HG02763 (cell line): ENCODE data around the gene QTRT2.
A peak's percentile ranks its signal among the peaks of the same experiment; 100 is the strongest.

Experiments
- ATAC-seq: cut with Tn5 transposase; IDR thresholded peaks from one replicate; pipeline ENCODE4 v1.9.1; 2021; ENCODE audit warnings: mild to moderate bottlenecking, moderate library complexity; ENCODE audit not compliant: unreplicated experiment

Gene QTRT2

DNA sequence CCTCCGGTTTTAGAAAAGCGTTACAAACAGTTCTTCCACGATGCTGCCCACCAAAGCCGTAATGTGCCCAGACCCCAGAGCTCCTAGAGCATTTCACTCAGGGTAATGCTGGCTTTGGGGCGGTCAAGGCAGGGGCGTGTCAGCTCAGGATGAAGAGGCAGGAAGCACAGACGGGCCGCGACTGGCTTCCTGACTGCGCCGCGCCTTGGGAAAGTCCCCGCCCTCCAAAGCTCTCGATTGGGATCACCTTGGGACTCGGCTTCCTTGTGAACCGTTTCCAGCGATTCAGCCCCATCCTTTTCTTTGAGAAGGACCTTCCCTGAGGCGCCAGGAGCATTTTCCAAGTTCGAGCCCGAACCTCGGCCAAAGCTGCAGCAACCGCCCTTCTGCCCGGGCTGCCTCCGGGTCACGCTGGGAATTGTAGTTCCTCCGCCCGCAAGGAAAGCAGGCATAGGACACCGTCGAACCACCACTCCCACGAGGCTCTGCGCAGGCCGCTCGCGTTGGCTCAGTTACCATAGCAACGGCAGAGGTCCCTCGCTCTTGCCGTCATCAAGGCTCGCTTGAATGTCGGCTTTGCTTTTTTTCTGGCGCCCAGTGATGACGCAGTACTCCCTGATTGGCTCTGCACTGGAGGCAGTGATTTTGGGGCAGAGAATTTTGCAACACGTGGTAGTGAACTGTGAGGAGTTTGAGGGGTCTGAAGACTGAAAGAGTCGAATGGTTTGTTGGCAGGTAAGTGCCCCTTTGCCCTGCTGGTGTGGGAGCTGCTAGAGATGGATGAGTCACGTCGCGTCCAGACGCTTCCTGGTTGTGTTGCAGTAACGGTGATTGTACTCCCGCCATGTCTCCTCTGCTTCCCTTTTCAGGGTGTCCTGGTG is at the start of gene QTRT2, which contains the start of gene CCDC191:
Gene QTRT2, plus strand, starts transcription at position 608 of the 881 bp plus-strand sequence. CDS start 8,521 bp downstream, outside the sequence.
Gene CCDC191, minus strand, starts transcription at position 397 of the 881 bp plus-strand sequence. Its CDS starts 60 bp downstream, at position 337.
- ATAC-seq, result peak; percentile 99

DNA sequence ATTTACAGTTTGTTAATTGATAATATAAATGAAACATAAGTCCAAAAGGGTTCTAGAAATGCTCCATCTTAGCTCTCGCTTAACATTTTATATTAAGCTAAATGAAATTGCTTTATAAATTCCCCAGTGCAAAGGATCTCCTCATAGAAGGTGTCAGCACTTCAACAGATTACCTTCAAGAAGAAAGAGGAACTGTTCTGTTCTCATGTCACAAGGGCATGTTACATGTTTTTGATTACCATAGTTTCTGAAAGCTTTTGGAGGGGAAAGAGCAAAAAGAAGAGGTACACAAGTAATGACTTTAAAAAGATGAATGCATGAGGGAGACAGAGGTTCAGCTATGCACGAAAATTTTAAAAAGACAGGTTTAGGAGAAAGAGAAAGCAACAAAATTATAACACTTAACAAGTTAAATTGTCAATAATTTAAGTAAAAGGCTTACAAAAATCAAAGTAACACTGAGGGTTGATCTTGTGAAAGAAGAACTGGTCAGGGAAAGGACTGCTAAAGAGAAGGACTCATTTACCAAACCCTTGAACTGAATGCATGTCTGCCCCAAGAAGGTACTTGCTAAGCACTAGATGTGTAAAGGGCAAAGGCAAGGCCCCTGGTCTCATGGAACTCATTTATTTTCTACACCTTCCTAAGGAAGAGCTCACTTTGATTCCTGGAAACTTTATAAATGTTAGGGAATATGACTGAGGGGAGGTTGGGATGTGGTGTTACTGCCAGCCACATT is 45.3 kb upstream of the QTRT2 start:
- ATAC-seq, result no peak

DNA sequence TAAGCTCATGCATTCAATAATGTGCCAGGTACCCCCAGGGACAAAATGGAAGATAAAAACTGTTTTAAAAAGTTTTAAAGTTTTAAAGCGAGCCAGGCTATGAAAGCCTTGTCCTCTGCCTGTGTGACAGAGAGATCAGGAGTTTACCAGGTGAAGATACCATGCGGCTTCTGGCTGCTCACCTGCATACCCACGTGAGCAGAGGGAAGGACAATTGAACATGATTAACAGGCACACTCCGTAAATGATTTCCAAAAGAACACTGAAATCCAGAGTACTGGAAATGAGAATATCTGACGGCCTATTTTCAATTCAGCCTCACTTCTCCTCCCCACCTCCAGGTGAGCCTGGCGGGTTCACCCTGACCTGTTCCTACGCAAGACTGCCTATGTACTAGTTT is 42.3 kb upstream of the QTRT2 start:
- no peak for ATAC-seq

DNA sequence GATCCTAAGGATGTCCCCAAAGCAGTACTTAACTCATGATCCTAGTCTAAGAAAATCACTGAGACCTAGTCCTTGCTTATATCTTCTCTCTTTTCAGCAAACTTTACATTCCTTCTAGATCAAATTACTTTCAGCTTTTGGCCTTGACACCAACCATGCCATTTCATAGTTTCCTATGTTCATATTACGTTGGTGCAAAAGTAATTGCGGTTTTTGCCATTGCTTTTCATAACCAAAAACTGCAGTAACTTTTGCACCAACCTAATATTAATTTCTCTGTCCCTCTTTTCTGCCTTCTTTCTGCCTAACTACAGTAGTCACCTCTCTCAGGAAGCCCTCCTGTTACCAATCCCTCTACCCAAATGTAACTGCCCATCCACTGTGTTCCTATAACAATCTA is 37.1 kb upstream of the QTRT2 start:
- no peak for ATAC-seq

DNA sequence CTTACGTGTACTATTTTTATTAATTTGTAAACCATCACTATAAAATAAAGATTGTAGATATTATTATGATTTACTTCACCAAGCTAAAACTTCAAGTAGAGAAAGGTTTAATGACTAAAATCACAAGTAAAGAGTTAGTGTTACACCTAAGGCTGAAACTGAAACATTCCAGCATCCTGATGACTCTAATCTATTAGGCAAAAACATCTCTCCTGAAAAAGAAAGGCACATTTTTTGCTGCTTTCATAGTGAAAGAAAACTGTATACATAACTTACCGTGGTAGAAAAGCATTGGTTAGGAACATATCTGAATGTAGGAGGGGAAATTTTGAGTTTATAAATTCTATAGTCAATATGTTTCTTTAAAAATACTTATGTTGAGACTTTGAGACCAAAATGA is 35.6 kb upstream of the QTRT2 start:
- ATAC-seq, result no peak

DNA sequence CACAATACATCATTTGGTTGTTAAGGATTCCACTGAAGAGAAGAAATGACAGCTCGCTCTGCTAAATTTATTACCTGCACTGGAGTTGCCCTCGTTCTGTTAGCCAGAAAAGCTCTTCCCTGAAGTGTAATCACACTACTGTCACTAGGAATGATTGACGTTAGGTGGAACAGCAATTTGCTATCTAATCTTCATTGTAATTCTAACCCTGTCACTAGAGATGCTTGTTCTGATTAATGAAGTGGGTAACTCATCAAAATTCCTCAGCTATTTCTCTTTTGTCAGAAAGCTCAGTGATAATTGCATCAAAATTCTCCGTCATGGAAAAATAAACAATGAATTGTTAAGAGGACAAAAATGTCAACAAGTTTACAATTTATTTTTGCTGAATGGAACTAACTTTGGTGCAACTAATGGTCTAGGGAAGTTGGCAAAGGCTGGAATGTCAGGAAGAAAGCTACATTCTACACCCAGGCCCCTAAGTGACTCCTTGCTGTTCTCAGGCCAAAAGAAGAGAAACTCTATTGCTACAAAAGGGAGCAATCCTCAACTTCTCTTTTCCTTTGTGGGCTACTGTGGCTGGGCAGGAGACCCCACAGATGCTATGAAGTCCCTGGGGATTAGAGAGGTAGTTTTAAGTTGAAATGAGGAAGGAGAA is 34.3 kb upstream of the QTRT2 start:
- ATAC-seq, result no peak

DNA sequence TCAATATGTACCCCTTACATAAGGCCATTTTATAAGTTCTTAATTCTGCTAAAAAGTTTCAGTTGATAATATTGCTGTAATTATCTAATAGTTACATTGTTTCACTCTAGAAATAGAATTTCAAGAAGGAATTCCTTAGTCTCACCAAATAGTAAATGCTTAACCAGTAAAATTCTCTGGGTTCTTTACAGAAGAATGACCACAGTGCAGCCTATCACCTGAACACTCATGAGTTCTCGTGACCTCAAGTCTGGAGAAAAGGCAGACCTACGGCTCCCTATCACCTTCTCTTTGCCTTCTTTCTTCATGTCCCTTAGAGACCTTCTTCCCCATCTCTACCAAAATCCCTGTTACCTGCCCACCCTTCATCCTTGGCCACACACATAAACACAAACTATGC is 31.1 kb upstream of the QTRT2 start:
- ATAC-seq, result no peak

DNA sequence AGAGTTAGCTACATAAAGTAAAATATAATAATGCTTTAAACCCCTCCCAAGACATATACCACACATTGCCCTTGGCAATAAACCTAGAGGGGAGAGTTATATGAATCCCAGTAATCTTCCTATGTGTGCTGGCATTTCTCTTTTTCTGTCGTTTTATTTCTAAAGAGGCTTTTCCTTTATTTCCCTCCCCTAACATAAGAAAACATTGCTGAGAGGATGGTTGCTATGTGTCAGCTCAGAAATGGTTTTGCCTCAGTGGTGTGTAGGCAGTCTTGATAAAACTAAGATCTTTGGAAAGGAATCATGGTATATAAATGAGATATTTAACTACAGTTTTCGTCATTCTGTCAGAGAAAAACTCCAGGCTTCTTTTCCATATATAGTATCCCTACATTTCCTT is 30.2 kb upstream of the QTRT2 start:
- ATAC-seq, result no peak

DNA sequence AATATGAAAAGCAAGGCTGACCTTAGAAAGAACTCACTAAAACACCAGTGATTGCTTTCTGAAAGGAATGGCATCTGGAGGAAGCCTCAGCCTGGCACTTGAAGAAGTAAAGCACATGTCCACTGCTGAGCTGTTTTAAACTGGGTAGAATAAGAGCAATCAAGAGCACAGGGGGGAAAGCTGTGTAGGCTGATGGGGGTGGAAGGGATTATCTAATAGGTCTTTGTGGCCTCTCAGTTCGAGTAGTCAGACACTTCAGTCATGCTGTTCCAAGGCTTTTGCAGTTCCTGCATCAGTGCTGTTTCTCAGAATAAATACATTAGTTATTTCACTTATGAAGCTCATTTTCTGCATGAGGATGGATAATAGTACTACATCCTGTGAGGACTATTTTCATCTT is 22.8 kb upstream of the QTRT2 start:
- ATAC-seq, result no peak

DNA sequence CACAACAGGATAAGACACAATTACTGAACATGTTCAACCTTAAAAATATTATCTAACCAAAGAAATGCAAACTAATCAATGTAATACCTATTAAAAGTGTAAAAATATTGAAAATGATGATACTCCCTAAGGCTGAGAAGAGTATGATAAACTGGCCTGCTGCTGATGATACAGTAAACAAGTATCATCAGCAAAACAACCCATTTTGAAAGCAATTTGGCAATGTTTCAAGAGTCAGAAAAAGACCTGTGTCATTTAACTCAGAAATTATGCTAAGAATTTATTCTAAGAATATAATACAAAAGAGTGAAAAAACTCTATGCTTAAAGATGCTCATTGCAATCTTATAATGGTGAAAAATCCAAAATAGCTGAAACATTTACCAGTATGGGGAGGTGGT is 22.3 kb upstream of the QTRT2 start:
- no peak for ATAC-seq

DNA sequence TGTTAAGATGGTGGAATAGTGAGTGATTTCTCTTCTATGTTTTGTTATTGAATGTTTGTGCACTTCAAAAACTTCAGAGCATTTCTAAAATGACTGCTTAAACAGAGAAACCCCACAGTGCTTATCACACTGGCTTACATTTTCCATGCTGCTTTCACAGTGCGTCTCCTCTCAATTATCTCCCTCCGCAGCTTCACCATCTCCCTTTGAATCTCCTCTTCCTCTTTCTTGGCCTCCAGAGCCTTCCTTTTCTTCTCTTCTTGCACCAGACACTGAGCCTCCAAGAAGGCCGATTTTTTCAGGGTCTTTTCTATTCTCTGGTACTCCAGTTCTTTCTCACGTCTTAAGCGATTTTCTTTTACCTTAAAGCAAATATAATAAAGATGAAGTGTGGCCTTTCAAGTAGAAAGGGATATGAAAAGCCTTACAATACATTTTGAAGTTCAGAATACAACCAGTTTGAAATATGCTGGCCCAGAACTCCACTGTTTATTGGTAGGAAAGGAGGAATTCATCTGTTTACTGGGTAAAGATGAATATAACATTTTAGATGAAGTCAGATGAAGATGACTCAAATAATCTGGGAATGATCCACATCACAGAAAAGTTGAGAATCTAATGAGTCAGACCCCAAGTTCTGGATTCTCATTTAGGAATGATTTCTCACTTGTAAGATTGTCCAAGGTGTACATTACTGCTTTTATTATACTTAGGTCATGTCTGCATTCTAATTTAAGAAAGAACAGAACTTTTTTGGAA is 21.6 kb upstream of the QTRT2 start:
- no peak for ATAC-seq

DNA sequence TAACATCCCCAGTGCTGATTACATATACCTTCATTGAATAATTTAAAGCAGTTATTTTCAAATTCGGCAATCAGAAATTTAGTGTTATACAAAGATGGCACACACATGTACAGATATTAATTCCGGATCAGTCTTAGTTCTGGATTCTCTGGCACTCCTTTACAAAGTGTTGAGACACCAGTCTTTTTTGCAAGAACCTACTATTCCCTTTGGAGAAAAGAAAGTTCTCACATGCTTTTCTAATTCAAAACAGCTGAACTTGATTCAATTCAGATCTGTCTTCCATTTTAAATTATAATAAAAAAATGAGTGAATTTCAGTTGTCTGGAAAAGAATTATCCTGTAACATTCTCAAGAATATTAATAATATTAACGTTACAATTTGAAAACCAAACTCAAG is 20.6 kb upstream of the QTRT2 start:
- ATAC-seq, result no peak

DNA sequence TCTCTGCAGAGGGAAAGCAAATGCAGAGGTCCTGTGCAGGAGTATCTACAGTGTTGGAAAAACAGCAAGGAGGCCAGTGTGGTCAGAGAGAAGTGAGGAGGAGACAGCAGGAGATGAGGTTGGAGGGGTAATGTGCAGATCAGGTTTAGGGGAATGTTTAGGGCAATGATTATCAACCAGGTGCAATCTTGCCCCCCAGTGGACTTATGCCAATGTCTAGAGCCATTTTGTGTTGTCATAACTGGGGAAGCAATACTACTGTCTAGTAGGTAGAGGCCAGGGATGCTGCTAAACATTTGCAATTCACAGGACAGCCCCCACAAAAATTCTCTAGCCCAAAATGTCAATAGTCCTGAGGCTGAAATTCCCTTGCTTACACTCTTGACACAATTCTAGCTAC is 13.3 kb upstream of the QTRT2 start:
- ATAC-seq, result no peak

DNA sequence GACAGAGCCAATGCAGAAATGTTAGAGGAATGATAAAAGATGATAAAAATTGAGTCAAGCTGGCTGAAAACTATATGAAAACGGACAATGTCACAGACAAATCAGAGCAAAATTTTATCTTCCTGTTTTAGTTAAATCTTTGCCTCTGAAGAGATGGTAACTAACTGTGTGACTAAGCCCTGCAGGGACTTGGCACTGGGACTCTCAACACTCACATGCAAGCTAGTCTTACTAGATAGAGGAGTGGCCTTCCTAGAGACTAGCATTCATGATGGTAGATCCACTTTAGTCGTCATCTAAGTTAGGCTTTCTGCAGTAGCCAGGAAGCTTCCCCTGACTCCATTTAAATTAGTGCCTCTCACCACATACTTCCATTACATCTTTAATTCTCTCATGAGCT is 4.3 kb upstream of the QTRT2 start:
- ATAC-seq, result no peak

DNA sequence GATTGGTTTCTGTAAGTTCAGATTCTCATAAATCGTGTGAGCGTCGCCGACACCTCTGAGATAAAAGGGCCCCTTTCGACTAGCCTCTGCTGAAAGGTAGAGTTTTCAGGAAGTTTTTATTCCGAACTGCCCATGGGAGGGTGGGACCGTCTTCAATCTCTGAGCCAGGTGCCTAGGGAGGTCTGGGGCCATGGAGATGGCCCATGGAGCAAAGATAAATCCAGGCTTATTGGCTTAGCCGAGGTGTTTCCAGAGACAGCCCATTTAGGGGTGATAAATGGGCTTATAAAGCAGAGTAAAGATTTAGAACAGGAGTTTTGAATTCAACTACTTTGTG is 442 bp downstream of the QTRT2 start:
- ATAC-seq, result peak; percentile 1

DNA sequence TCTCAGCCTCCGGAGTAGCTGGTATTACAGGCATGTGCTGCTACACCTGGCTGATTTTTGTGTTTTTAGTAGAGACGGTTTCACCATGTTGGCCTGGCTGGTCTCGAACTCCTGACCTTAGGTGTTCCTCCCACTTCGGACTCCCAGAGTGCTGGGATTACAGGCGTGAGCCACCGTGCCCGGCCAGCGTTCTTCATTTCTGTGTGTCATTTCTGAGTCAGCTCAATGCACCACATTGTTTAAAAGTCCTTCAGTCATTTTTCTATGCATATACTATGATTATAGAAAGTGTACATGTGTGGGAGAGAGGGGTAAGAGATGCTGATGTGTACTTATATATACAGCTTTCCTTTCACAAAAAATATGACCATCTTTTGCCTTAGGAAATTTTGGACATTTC is 2.1 kb downstream of the QTRT2 start:
- no peak for ATAC-seq

DNA sequence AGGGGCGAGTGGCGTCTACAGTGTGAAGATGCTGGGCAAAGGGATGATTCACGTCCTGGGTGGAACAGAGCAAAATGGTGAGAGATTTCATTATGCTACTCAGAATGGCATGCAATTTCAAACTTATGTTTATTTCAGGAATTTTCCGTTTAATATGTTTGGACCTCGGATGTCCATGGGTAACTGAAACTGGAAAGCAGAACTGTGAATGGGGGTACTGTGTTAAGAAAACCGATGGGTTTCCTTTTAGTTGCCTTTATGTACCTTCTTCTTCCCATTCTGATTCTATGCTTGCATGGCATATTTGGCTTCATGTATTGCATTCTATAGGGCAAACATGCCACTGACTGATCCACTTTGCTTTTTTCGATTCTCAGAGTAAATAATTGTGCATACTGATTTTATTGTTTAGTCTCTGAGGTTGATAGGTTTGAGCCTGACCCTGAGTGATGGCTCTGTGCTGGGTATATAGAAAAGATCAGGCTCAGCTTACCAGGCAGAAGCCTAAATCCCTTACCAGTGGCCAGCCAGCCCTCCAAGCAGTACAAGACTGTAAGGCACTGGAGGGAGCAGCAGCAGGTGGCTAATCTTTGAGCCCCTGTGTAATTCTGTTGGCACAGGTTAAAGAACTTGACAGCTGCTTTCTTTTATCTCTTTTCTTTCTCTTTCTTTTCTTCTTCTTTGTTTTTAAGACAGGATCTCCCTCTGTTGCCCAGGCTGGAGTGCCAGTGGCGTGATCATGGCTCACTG is 4.5 kb downstream of the QTRT2 start:
- ATAC-seq, result no peak

DNA sequence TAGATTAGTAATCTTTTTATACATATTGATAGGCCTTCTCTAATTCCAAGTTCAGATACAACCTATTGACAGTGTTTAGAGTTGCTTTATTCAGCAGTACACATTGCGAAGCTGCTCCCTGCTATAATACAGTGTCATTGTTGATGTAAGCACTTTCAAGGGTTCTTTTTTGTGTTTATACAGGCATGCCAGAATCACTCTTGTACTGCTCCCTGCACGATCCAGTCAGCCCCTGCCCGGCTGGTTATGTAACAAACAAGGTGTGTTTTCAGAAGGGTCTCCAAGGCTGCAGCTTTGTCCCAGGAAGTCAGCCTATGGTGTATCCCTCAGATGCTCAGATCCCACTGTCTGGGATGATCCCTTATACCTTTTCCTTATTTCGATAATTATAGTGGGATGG is 11.3 kb downstream of the QTRT2 start:
- ATAC-seq, result no peak

DNA sequence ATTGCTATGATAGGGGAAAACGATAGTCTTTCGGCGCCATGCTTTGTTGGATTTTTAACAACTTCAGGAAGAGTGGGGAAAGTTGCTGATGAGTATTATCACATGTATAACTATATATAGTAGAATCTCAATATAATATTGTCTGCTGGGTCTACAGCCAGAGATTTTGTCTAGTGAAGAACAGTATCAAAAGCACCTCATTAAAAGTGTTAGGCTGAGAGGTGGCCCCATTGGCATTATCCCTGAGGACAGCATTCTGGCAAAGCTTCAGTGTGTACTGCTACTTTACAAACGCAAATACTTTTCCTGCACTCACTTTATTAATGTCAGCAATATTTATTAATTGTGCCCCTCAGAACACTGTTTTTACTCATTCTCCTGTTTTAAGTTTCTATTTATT is 11.8 kb downstream of the QTRT2 start:
- no peak for ATAC-seq

DNA sequence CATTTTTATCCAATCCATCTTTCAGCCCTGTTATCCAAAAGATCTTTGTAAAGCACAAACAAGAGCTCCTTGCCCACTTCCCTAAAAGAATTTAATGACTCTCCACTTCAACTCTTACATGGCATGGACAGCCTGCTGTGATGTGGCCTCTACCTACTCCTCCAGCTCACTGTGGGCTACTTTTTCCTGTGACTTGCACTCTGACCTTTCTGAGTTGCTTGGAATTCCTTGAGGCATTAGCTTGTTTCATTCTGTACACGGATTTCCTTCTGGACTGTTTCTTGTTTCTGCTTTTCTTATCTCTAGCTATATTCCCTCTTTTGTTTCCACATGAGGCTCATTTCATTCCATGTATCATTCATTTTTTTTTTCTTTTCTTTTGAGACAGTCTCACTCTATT is 15.2 kb downstream of the QTRT2 start:
- no peak for ATAC-seq
